Osteoblast (primary cell): ENCODE data around the gene CYSTM1. TPM values are rescaled to one million over a fixed set of nuclear protein-coding genes. Genes with fewer than 3 reads are reported as not detected.

ENCODE experiments used
- DNase-seq: peaks from one replicate; pipeline ENCODE4 v3.0.0; 2011; ENCODE audit warnings: low spot score, mixed read lengths; ENCODE audit not compliant: insufficient read length; ENCODE audit errors: missing footprints
- H2AFZ ChIP-seq: 2 replicates; pipeline ENCODE4 v1.6.0; 2011; ENCODE audit warnings: mild to moderate bottlenecking, low read length
- H3K27ac ChIP-seq: 2 replicates; pipeline ENCODE4 v1.5.1; 2011; ENCODE audit warnings: mild to moderate bottlenecking, low read depth, low read length, moderate library complexity
- H3K27me3 ChIP-seq: 2 replicates; pipeline ENCODE4 v1.6.0; 2012; ENCODE audit warnings: mild to moderate bottlenecking, control low read depth, inconsistent platforms, low read length, moderate library complexity; ENCODE audit not compliant: insufficient read depth
- H3K36me3 ChIP-seq: 2 replicates; pipeline ENCODE4 v1.5.1; 2011; ENCODE audit warnings: mild to moderate bottlenecking, low read length, control low read depth, moderate library complexity; ENCODE audit not compliant: insufficient read depth
- H3K4me1 ChIP-seq: 2 replicates; pipeline ENCODE4 v1.5.1; 2011; ENCODE audit warnings: mild to moderate bottlenecking, low read length, control low read depth, moderate library complexity; ENCODE audit not compliant: insufficient read depth
- H3K4me2 ChIP-seq: 2 replicates; pipeline ENCODE4 v1.6.0; 2011; ENCODE audit warnings: mild to moderate bottlenecking, low read length; ENCODE audit not compliant: insufficient read depth
- H3K4me3 ChIP-seq: fragments of 200-600 bp; sonication (generic); 3 replicates; pipeline ENCODE4 v1.5.1; 2012; ENCODE audit warnings: mild to moderate bottlenecking, low read length, inconsistent platforms; ENCODE audit not compliant: insufficient read depth
- H3K79me2 ChIP-seq: 2 replicates; pipeline ENCODE4 v1.6.0; 2012; ENCODE audit warnings: mild to moderate bottlenecking, low read length, control low read depth, inconsistent platforms; ENCODE audit not compliant: insufficient read depth
- H3K9me3 ChIP-seq: 2 replicates; pipeline ENCODE4 v1.5.1; 2011; ENCODE audit warnings: low read depth, low read length, control low read depth
- H4K20me1 ChIP-seq: 2 replicates; pipeline ENCODE4 v1.6.0; 2012; ENCODE audit warnings: mild to moderate bottlenecking, low read length, control low read depth; ENCODE audit not compliant: insufficient read depth
- CTCF ChIP-seq: IDR thresholded peaks from 2 replicates; pipeline ENCODE4 v1.5.1; 2011; ENCODE audit warnings: mild to moderate bottlenecking, low read depth, low read length, moderate library complexity; ENCODE audit errors: extremely low read depth
- total RNA-seq: library from RNA; depleted of rRNA; stranded (reverse); fragments of >200 nt; gene quantifications from 2 replicates; pipeline ENCODE4 v1.2.3, GENCODE V29; 2012

Gene CYSTM1
- total RNA-seq, 1 donor = 27.9 TPM

GRCh38 chr5:140172483-140172882 lies 2.5 kb upstream of the CYSTM1 start:
- H2AFZ ChIP-seq = no peak overlapping the region

DNA sequence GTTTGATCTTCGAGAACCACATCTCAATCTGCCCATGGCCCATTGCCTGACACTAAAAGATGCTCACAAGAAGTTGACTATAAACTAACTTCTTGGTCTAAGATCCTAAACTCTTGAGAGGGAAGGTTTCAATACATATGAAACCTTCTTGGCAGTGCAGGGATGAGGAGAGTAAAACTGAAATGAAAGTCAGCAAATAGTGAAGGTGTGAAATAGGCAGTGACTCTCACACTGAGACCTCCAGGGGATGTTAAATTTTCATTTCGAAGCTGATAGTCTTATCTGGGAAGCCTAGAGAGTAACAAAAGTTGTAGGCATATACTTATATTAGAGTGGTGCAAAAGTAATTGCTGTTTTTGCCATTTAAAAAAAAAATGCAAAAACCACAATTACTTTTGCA lies 974 bp upstream of the CYSTM1 start:
- H4K20me1 ChIP-seq = no peaks in the 10 kb centered on the region
- H3K36me3 ChIP-seq = no peaks in the 10 kb centered on the region
- peaks cover 18% of the 10 kb centered on the region for H3K79me2 ChIP-seq
- H3K27ac ChIP-seq = no peak overlapping the region
- no peak overlapping the region for H3K4me3 ChIP-seq
- H3K27me3 ChIP-seq = no peaks in the 10 kb centered on the region
- H3K4me2 ChIP-seq = no peak overlapping the region
- no peak for TF ChIP-seq CTCF
- H2AFZ ChIP-seq = no peak overlapping the region
- no peak for DNase-seq
- no peaks in the 10 kb centered on the region for H3K9me3 ChIP-seq
- H3K4me1 ChIP-seq = peaks cover 22% of the 10 kb centered on the region

More at GRCh38 chr5:140172483-140172882, 2.5 kb upstream of the CYSTM1 start:
- Histone ChIP-seq H3K4me2 (no peak overlapping the region), H4K20me1 (no peaks in the 10 kb centered on the region), H3K27me3 (no peaks in the 10 kb centered on the region), H3K9me3 (no peaks in the 10 kb centered on the region), H3K4me3 (no peak overlapping the region), H3K36me3 (no peaks in the 10 kb centered on the region), H3K79me2 (peaks cover 10% of the 10 kb centered on the region), H3K4me1 (peaks cover 9% of the 10 kb centered on the region), H3K27ac (no peak overlapping the region)
- no peak for DNase-seq
- no peak for TF ChIP-seq CTCF

GRCh38 chr5:140175367-140176030 lies 511 bp downstream of the CYSTM1 start:
- H3K4me1 ChIP-seq = peaks cover 22% of the 10 kb centered on the region
- no peaks in the 10 kb centered on the region for H3K36me3 ChIP-seq
- peak overlapping the region; percentile 94 for H3K4me2 ChIP-seq
- peaks cover 26% of the 10 kb centered on the region for H3K79me2 ChIP-seq
- H3K4me3 ChIP-seq = peak overlapping the region; percentile 92
- DNase-seq = peak; percentile 91
- peak overlapping the region; percentile 73 for H2AFZ ChIP-seq
- H3K9me3 ChIP-seq = no peaks in the 10 kb centered on the region
- no peak for TF ChIP-seq CTCF
- H3K27ac ChIP-seq = peak overlapping the region; percentile 67
- no peaks in the 10 kb centered on the region for H3K27me3 ChIP-seq
- H4K20me1 ChIP-seq = no peaks in the 10 kb centered on the region

- Histone ChIP-seq H3K27me3 (no peaks in the 10 kb centered on the region), H3K79me2 (peaks cover 31% of the 10 kb centered on the region), H3K4me1 (peaks cover 22% of the 10 kb centered on the region), H3K36me3 (no peaks in the 10 kb centered on the region), H2AFZ (peak overlapping the region; percentile 62), H3K4me2 (peak overlapping the region; percentile 94), H3K9me3 (no peaks in the 10 kb centered on the region), H3K4me3 (peak overlapping the region; percentile 92), H3K27ac (peak overlapping the region; percentile 67), H4K20me1 (no peaks in the 10 kb centered on the region)
- DNase-seq = no peak
- TF ChIP-seq CTCF = no peak
These were observed 1.0 kb downstream of the CYSTM1 start for GRCh38 chr5:140176031-140176387.
